HG03135 (cell line): ENCODE data around the gene KRTAP5-5.
A peak's percentile ranks its signal among the peaks of the same experiment; 100 is the strongest.
"Not testable (repeated sequence)": the region's sequence is repeated elsewhere in the genome, so short reads cannot be mapped to it uniquely, and the experiment has no call there.

Source experiments
- ATAC-seq: cut with Tn5 transposase; IDR thresholded peaks from one replicate; pipeline ENCODE4 v1.9.1; 2021; ENCODE audit warnings: mild to moderate bottlenecking, moderate library complexity; ENCODE audit not compliant: unreplicated experiment

KRTAP5-5 gene

GRCh38 chr11:1629326-1630185 is at the start of gene KRTAP5-5:
KRTAP5-5 (plus strand) TSS chr11:1629775; CDS start chr11:1629841, 66 bp downstream.
- no peak for ATAC-seq

GRCh38 chr11:1581976-1582375 is 47.6 kb upstream of the KRTAP5-5 start:
- no peak for ATAC-seq

GRCh38 chr11:1582909-1583308 is 46.7 kb upstream of the KRTAP5-5 start:
- not testable (repeated sequence) for ATAC-seq

- not testable (repeated sequence) for ATAC-seq
These were observed 44.8 kb upstream of the KRTAP5-5 start, which contains the start of gene KRTAP5-1 for GRCh38 chr11:1584661-1585370. KRTAP5-1 (minus strand) TSS chr11:1585283; CDS start chr11:1585249, 34 bp downstream.

- no peak for ATAC-seq
These were observed 42.9 kb upstream of the KRTAP5-5 start for GRCh38 chr11:1586699-1587098.

GRCh38 chr11:1589191-1589963 is 40.2 kb upstream of the KRTAP5-5 start:
- not testable (repeated sequence) for ATAC-seq

- no peak for ATAC-seq
These were observed 39.6 kb upstream of the KRTAP5-5 start for GRCh38 chr11:1589996-1590395.

- ATAC-seq: no peak
These were observed 36.9 kb upstream of the KRTAP5-5 start for GRCh38 chr11:1592628-1593027.

GRCh38 chr11:1595994-1596575 is 33.5 kb upstream of the KRTAP5-5 start:
- not testable (repeated sequence) for ATAC-seq

- not testable (repeated sequence) for ATAC-seq
These were observed 32.9 kb upstream of the KRTAP5-5 start for GRCh38 chr11:1596576-1597121.

- no peak for ATAC-seq
These were observed 32.1 kb upstream of the KRTAP5-5 start for GRCh38 chr11:1597331-1597993.

GRCh38 chr11:1597994-1598380 is 31.6 kb upstream of the KRTAP5-5 start, which contains the start of gene KRTAP5-2:
KRTAP5-2 (minus strand) TSS chr11:1598294; CDS start chr11:1598250, 44 bp downstream.
- ATAC-seq: no peak

- not testable (repeated sequence) for ATAC-seq
These were observed 31.2 kb upstream of the KRTAP5-5 start for GRCh38 chr11:1598406-1598805.

- no peak for ATAC-seq
These were observed 30.8 kb upstream of the KRTAP5-5 start for GRCh38 chr11:1598816-1599215.

GRCh38 chr11:1600626-1601025 is 28.9 kb upstream of the KRTAP5-5 start:
- ATAC-seq: no peak

GRCh38 chr11:1601663-1602062 is 27.9 kb upstream of the KRTAP5-5 start:
- not testable (repeated sequence) for ATAC-seq

- no peak for ATAC-seq
These were observed 25.9 kb upstream of the KRTAP5-5 start for GRCh38 chr11:1603629-1604028.

- ATAC-seq: no peak
These were observed 25.4 kb upstream of the KRTAP5-5 start for GRCh38 chr11:1604181-1604580.

- no peak for ATAC-seq
These were observed 24.9 kb upstream of the KRTAP5-5 start for GRCh38 chr11:1604711-1605110.

GRCh38 chr11:1605923-1606322 is 23.7 kb upstream of the KRTAP5-5 start:
- ATAC-seq: peak; percentile 76
